Measurements from ENCODE around the gene HDHD3.

- TF ChIP-seq CTCF (IDR thresholded peaks at IDR 0.05; ENCODE audit: insufficient read depth, low read depth, low read length) (no peak), EZH2 (IDR thresholded peaks at IDR 0.05; ENCODE audit: insufficient read depth, low read length) (no peak)
Observed at GRCh38 chr9:113341712-113342410, 34.9 kb downstream of the HDHD3 start.
